NOMO-1 (cell line): ENCODE data around the gene PRMT9.

Experiments
- DNase-seq, 2 experiments: peaks; one replicate each; lab custom pipeline; 2025; ENCODE audit not compliant: unreplicated experiment in 2 of 2; lab: John Stamatoyannopoulos, UW

The PRMT9 gene

DNA sequence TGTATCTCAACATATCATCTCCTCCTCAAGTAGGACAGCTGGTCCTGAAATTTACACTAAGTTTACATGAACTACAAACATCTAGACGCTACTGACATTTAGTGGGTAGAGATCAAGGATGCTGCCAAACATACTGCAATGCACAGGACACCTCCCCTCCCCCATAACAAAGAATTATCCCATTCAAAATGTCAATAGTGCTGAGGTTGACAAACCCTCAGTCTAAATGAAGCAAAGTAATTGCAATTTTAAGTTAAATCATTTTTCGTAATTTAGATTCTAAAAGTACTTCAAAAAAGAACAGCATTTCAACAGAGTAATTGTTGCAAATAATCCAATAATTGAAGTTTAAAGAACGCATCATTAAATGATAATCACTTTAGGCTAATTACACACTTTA, 1.2 kb downstream of the PRMT9 start:
- no peak for DNase-seq

DNA sequence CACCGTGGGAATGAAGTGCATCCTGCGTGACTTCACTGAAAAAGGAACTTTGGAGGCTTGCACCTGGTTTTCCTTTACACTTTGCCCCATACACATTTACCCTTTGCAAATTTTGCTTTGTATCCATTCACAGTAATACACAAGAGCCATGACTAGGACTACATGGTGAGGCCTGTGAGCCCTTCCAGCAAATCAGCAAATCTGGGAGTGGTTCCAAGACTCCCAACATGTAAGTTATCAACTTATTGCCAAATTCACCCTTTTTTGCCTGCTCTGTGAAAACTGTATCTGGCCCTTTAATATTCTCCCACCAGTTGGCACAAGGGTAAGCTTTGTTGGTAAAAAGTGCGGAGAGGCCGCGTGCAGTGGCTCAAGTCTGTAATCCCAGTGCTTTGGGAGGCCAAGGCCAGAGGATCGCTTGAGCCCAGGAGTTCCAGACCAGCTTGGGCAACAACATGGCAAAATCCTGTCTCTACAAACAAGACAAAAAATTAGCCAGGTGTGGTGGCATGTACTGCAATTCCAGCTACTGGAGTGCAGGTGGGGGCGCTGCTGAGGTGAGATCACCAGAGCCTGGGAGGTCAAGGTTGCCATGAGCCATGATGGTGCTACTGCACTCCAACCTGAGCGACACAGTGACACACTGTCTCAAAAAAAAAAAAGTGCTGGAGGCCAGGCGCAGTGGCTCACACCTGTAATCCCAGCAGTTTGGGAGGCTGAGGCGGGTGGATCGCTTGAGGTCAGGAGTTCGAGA, 5.0 kb downstream of the PRMT9 start:
- no peak for DNase-seq

- DNase-seq, result no peak
These were observed 5.9 kb downstream of the PRMT9 start for GRCh38 chr4:147678106-147678505.

DNA sequence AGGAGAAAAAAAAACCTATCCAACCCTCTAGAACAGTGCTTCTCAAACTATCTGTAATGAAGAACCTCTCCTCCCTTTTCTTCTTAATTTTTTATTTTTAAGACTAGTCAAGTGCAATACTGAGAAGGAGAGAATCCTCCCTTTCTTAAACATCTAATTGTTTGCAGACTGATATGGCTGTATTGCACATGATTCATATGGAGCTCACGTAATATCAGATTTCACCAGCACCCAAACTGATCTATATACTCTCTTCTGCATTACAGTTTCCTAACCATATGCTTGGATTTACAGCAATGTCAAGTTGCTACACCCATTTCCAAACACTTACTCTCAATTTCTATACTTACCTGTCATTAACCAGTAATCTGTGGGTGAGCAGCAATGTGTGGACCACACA, 9.5 kb downstream of the PRMT9 start:
- no peak for DNase-seq

DNA sequence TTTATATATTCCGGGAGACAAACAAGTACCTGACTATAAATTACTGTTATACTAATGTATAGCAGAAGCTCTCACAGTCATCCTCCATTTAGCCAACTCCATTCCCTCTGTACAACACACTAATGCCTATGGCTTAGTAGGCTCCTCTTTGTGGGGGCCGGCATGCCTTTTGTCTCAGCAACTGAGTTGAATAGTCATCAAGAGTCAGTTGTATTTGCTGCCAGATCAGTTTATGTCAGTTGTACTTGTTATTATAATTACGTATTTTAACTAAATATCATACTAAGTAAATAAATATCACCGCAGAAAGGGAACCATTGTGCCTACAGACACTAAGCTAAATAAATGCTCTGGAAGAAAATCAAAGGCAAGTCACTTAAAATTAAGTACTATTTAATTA, 9.9 kb downstream of the PRMT9 start:
- no peak for DNase-seq

DNA sequence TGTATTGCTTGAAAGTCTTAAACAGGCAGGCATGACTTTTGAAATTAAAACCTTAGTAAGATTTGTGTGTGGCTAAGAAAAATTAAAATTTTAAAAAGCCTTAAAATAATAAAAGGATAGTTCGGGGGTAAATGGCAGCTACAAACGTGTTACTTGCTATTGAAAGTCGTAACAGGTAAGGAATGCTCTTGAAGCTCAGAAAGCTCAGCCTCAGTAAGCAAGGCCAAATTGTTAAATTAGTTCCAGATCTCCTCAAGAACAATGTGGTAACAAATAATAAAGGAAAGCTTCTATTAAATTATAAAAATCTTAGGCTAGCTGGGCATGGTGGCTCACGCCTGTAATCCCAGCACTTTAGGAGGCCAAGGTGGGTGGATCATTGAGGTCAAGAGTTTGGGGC, 25.5 kb downstream of the PRMT9 start:
- DNase-seq, result no peak

DNA sequence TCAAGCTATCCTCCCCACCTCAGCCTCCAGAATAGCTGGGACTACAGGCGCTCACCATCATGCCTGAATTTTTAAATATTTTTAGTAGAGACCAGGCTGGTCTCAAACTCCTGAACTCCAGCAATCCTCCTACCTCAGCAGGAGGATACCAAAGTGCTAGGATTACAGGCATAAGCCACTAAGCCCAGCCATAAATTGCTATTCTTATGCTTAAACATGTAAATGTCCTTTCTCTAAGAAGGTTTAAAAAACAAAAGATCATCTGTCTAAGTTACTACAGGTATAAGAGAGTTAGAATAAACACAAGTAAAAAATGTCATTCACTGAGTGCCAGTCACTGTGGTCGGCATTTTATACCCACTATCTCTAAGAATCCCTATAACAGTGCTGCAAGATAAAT, 28.3 kb downstream of the PRMT9 start:
- DNase-seq, result no peak

- no peak for DNase-seq
These were observed 32.4 kb downstream of the PRMT9 start for GRCh38 chr4:147651563-147651962.

- no peak for DNase-seq
These were observed 35.3 kb downstream of the PRMT9 start for GRCh38 chr4:147648656-147649055.

GRCh38 chr4:147645099-147645498, 38.9 kb downstream of the PRMT9 start:
- no peak for DNase-seq

GRCh38 chr4:147644471-147644870, 39.5 kb downstream of the PRMT9 start:
- DNase-seq, result no peak

GRCh38 chr4:147643616-147644015, 40.3 kb downstream of the PRMT9 start:
- no peak for DNase-seq

DNA sequence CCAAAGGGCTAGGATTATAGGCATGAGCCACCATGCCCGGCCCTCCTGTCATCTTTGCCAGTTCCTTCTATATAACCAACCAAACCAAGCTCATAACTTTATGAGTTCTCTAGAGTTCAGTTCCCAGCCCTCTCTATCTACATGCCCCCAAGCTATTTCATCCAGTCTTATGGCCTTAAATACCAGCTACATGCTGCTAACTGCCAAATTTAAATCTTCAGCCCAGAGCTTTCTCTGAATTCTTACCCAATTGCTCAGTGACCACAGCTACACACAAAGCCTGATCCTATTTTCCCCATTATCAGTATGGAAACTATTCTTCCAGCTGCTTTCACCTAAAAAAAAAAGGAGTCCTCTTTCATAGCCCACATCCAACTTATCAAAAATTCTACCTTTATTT, 43.6 kb downstream of the PRMT9 start:
- DNase-seq, result no peak

DNA sequence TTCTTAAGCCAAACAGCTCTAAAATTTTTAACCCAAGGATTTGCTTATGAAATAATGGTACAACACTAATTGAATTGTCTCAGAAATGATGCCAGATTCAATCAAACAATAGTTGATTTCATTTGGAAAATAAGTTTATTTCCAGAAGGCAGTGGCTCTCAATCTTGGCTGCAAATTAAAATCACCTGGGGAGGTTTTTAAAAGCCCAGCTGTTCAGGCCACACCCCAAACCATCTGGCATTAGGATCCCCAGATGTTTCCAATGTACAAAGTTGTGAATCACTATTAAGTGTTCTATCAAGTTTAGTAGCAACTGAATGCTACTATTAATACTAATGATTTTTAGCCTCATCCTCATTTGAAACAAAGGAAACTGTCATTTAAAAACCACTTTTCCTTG, 44.6 kb downstream of the PRMT9 start:
- no peak for DNase-seq

GRCh38 chr4:147638942-147639341, 45.0 kb downstream of the PRMT9 start:
- DNase-seq, result no peak

- DNase-seq, result no peak
These were observed 45.6 kb downstream of the PRMT9 start for GRCh38 chr4:147638365-147638764.

DNA sequence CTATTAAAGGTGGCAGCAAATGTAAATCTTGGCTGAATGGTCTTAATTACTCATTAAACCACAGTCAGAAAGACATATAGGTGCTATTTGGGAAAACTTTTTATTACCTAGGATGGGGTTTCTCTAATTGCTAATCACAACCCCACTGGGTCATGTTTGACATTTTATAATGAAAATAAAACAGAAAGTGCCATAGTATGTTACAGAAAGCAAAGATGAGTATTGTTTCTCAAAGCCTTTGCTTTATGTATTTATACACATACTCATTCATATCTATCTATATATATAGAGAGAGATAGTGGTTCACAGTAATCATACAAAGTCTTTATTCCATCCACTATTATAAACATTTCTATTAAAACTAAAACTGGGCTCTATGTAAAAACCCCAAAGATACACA, 48.6 kb downstream of the PRMT9 start:
- no peak for DNase-seq

DNA sequence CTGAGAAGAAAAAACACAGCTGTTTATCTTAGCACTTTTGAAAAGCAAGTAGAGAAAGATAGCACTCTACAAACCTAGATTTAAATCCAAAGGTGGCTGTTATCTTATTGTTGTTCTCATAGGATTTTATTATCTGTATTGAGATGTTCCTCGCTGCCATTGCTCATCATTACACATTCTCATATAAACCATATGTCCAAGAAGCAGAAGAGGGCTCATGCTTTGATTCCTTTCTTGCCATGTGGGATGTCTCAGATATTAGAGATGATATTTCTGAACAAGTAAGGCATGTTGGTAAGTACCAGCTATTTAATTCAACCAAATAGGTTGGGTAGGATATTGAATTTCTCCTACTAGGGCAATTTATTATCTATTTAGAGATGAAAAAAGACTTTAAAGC, 50.3 kb downstream of the PRMT9 start:
- no peak for DNase-seq

DNA sequence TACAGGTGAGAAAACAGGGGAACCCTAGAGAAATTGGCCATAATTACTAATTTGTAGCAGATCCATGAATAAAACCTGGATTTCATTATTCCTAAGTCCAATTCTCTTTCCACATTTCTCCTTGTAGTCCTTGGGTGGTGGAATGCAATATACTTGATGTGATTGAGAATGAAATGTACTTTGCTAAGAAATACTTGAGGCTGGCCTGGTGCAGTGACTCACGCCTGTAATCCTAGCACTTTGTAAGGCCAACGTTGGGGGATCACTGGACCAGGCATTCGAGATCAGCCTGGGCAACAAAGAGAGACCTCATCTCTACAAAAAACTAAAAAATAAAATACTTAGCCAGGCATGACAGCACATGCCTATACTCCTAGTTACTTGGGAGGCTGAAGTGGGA, 50.9 kb downstream of the PRMT9 start:
- DNase-seq, result no peak

- no peak for DNase-seq
These were observed 53.9 kb downstream of the PRMT9 start for GRCh38 chr4:147629783-147630730.

DNA sequence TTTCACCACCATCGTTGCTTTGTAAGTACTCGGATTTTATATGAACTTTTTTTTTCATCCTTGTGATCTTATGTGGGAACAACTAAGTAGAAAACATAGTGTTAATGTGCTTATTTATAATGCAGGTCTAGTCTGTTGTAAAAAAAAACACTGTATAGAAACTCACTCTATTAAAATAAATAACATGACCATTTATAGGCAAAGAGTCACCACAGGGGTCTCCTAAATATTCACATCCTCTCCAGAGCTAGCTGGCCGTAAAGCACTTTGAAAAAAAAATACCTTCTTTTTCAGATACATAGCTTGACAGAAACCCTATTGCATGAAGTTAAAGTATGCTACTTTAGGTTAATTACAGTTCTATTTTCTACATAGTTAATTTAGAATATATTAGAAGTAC, 55.5 kb downstream of the PRMT9 start:
- no peak for DNase-seq

GRCh38 chr4:147626903-147627302, 57.1 kb downstream of the PRMT9 start:
- DNase-seq, result no peak
